ENCODE results near the gene ATP1B1.

GRCh38 chr1:169115891-169116585 lies 9.5 kb downstream of the ATP1B1 start:
- TF ChIP-seq CHD1 (IDR thresholded peaks at IDR 0.05; ENCODE audit: low read depth, low read length) (no peak), CTCF (IDR thresholded peaks at IDR 0.05; ENCODE audit: control extremely low read depth in 1 of 3, insufficient read depth in 1 of 3, low read depth in 1 of 3, low read length in 3 of 3) (no peak), USF2 (IDR thresholded peaks at IDR 0.05; ENCODE audit: low read length) (no peak), E2F6 (IDR thresholded peaks at IDR 0.05) (no peak), POLR2A (IDR thresholded peaks at IDR 0.05; ENCODE audit: control extremely low read depth in 1 of 2, low read depth in 2 of 2, low read length in 2 of 2) (no peak), KDM4A (IDR thresholded peaks at IDR 0.05; ENCODE audit: low read depth, low read length, severe bottlenecking) (no peak), ZNF274 (IDR thresholded peaks at IDR 0.05; ENCODE audit: borderline replicate concordance, extremely low read depth, low read length) (no peak), EZH2 (IDR thresholded peaks at IDR 0.05; ENCODE audit: low read depth, low read length, severe bottlenecking) (no peak)

Data from H1 (cell line).